A549 (cell line): ENCODE data around the gene CHCHD6. TPM values are rescaled to one million over a fixed set of nuclear protein-coding genes. Genes with fewer than 3 reads are reported as not detected.

ENCODE experiments used
- ATAC-seq, 2 experiments: fragments of 200-7000 bp in 1 of 2; fragments of >200 bp in 1 of 2; cut with Nextera tagmentation in 1 of 2; cut with Tn5 transposase in 1 of 2; 3 replicates each; pipeline versions ENCODE4 v1.8.0 to v1.9.1; 2018 to 2020; ENCODE audit warnings: mild to moderate bottlenecking in 1 of 2, moderate library complexity in 1 of 2
- CTCF ChIA-PET: fragments of 300-600 bp; sonication (Branson Sonifier 250); formaldehyde crosslinking; extraction: SDS; loops from one replicate; lab custom pipeline; 2021; ENCODE audit warnings: antibody characterized with exemption, inconsistent platforms; lab: Yijun Ruan, JAX
- POLR2A ChIA-PET: fragments of 350-600 bp; formaldehyde crosslinking; extraction: SDS; loops from one replicate; lab custom pipeline; 2021; ENCODE audit warnings: antibody characterized with exemption, inconsistent platforms; lab: Yijun Ruan, JAX
- DNase-seq, 2 experiments: peaks; one replicate each; pipeline versions ENCODE4 v3.0.0 to v3.0.0-alpha.2; 2011 to 2016; ENCODE audit warnings: low read depth in 1 of 2, low spot score in 1 of 2
- FAIRE-seq: peaks from 2 replicates; lab custom pipeline; 2011; peaks lifted over from hg19 to GRCh38; lab: Jason Lieb, UNC
- H3K27ac ChIP-seq, 2 experiments: fragments of >200 bp; sonication (Bioruptor Twin); formaldehyde crosslinking; 3 replicates each; pipeline ENCODE4 v1.5.1; 2016 to 2017
- H3K4me1 ChIP-seq: fragments of >200 bp; sonication (Bioruptor Twin); formaldehyde crosslinking; 3 replicates; pipeline ENCODE4 v1.6.1; 2016
- H3K4me2 ChIP-seq: fragments of >200 bp; sonication (Bioruptor Twin); formaldehyde crosslinking; 3 replicates; pipeline ENCODE4 v1.6.1; 2016
- H3K4me3 ChIP-seq: fragments of >200 bp; sonication (Bioruptor Twin); formaldehyde crosslinking; 3 replicates; pipeline ENCODE4 v1.5.1; 2016
- H3K9me3 ChIP-seq: fragments of >200 bp; sonication (Bioruptor Twin); formaldehyde crosslinking; 3 replicates; pipeline ENCODE4 v1.6.1; 2016
- CEBPB ChIP-seq, 2 experiments: fragments of >200 bp in 1 of 2; sonication (Bioruptor Twin) in 1 of 2; formaldehyde crosslinking in 1 of 2; IDR thresholded peaks; 2 replicates each; pipeline ENCODE4 v1.6.1; 2012 to 2016
- CHD4 ChIP-seq: fragments of 200-600 bp; sonication (generic); IDR thresholded peaks from 2 replicates; pipeline ENCODE4 v1.6.1; 2016; ENCODE audit warnings: antibody characterized with exemption, mild to moderate bottlenecking, borderline replicate concordance
- FOSB ChIP-seq: fragments of 250-450 bp; sonication (Bioruptor Pico); IDR thresholded peaks from 2 replicates; pipeline ENCODE4 v1.5.0; 2020; ENCODE audit warnings: mild to moderate bottlenecking, moderate library complexity
- GATA3 ChIP-seq: IDR thresholded peaks from 2 replicates; pipeline ENCODE4 v1.6.1; 2012; ENCODE audit warnings: borderline replicate concordance
- JUNB ChIP-seq: fragments of >200 bp; sonication (Bioruptor Twin); formaldehyde crosslinking; IDR thresholded peaks from 2 replicates; pipeline ENCODE4 v1.6.1; 2016
- MYC ChIP-seq: IDR thresholded peaks from 2 replicates; pipeline ENCODE4 v1.6.1; 2012; ENCODE audit warnings: mild to moderate bottlenecking, inconsistent platforms, low read length, improper control_type of control experiment, borderline replicate concordance
- PHF8 ChIP-seq: fragments of 200-600 bp; sonication (generic); IDR thresholded peaks from 2 replicates; pipeline ENCODE4 v1.6.1; 2016; ENCODE audit warnings: low read depth, mild to moderate bottlenecking, antibody characterized with exemption, moderate library complexity, borderline replicate concordance
- RARB ChIP-seq: fragments of 250-450 bp; sonication (Bioruptor Pico); IDR thresholded peaks from 2 replicates; pipeline ENCODE4 v1.8.0; 2021; ENCODE audit warnings: mild to moderate bottlenecking, moderate library complexity
- RCOR1 ChIP-seq: fragments of 150-350 bp; IDR thresholded peaks from 2 replicates; pipeline ENCODE4 v1.6.1; 2014; ENCODE audit warnings: antibody characterized with exemption, low read length, low read depth
- RFX5 ChIP-seq: fragments of 450-650 bp; IDR thresholded peaks from 2 replicates; pipeline ENCODE4 v1.7.1; 2014; ENCODE audit warnings: antibody characterized with exemption, mild to moderate bottlenecking, moderate library complexity
- RNF2 ChIP-seq: fragments of 200-600 bp; sonication (generic); IDR thresholded peaks from 2 replicates; pipeline ENCODE4 v1.6.1; 2016; ENCODE audit warnings: low read depth, mild to moderate bottlenecking, antibody characterized with exemption, moderate library complexity, borderline replicate concordance
- TFCP2L1 ChIP-seq: fragments of 250-450 bp; sonication (Bioruptor Pico); IDR thresholded peaks from 2 replicates; pipeline ENCODE4 v1.5.0; 2021; ENCODE audit warnings: mild to moderate bottlenecking
- ZFP36 ChIP-seq: fragments of 450-650 bp; IDR thresholded peaks from 2 replicates; pipeline ENCODE4 v1.6.1; 2014; ENCODE audit warnings: borderline replicate concordance; ENCODE audit not compliant: partially characterized antibody
- WGBS: methylation state at CpG from one replicate; pipeline ENCODE4 v1.1.6; 2017; ENCODE audit errors: missing lambda C conversion rate; 5-methylcytosine and 5-hydroxymethylcytosine counted together
- polyA plus RNA-seq, 4 experiments: library from polyadenylated mRNA; depleted of rRNA in 3 of 4; stranded (reverse); fragments of >200 nt; fragmentation: RNase III in 1 of 4; extraction: RNeasy Plus Mini Kit Qiagen cat#74134 plus additional on column Dnase treatment in 1 of 4; gene quantifications; 2 replicates in 3 of 4; 3 replicates in 1 of 4; pipeline ENCODE4 v1.2.3, GENCODE V29; 2011 to 2017
- TF ChIP-seq, protein P1 (sequence below): IDR thresholded peaks from 2 replicates; pipeline ENCODE4 v1.6.1; 2012; ENCODE audit warnings: low read depth, borderline replicate concordance
- TF ChIP-seq, protein P2 (sequence below): fragments of 250-450 bp; sonication (Bioruptor Pico); IDR thresholded peaks from 2 replicates; pipeline ENCODE4 v1.5.0; 2020; ENCODE audit warnings: low read depth, mild to moderate bottlenecking, moderate library complexity
- TF ChIP-seq, protein P3 (sequence below): fragments of >200 bp; sonication (Bioruptor Twin); formaldehyde crosslinking; IDR thresholded peaks from 3 replicates; pipeline ENCODE4 v1.5.1; 2016
- TF ChIP-seq, protein P4 (sequence below): fragments of 250-450 bp; sonication (Bioruptor Pico); IDR thresholded peaks from 2 replicates; pipeline ENCODE4 v1.5.0; 2021; ENCODE audit warnings: mild to moderate bottlenecking, moderate library complexity, borderline replicate concordance
- TF ChIP-seq, protein P5 (sequence below): fragments of >200 bp; sonication (Bioruptor Twin); formaldehyde crosslinking; IDR thresholded peaks from 2 replicates; pipeline ENCODE4 v1.6.1; 2016
- TF ChIP-seq, protein P6 (sequence below): fragments of >200 bp; sonication (Bioruptor Twin); formaldehyde crosslinking; IDR thresholded peaks from 3 replicates; pipeline ENCODE4 v1.6.1; 2016

The CHCHD6 gene
- polyA plus RNA-seq, 2 of the 4 experiments (the other 2 are of a cell fraction), result 15.0 to 18.1 TPM

DNA sequence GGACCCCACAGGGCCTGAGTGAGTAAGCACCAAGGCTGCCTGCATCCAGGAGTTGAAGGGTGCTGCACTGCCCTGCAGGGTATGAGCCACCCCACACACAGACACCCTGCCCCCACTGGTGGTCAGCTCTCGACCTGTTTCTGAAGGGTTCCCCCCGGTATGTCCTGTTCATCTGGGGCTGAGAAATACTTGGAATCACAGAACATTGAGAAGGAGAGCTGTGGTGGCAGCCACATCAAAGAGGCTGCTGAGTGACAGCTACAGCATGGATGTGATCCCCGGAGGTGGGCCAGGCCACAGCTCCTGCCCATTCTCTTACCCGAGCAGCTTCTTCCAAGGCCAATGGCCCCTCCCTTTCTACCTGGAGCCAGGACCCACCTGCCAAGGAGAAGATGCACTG, 212.5 kb downstream of the CHCHD6 start:
- FAIRE-seq, result no peak
- H3K9me3 ChIP-seq, result peaks cover 4% of the 10 kb centered on the region; the same call in 1 of the 3 replicates
- 100% methylated on average over 1 of the region's 4 CpGs for WGBS
- POLR2A ChIA-PET, result no interaction called here
- H3K4me2 ChIP-seq, result no peak overlapping the region
- peaks cover 11% of the 10 kb centered on the region for H3K4me1 ChIP-seq
- TF ChIP-seq, protein P1, sequence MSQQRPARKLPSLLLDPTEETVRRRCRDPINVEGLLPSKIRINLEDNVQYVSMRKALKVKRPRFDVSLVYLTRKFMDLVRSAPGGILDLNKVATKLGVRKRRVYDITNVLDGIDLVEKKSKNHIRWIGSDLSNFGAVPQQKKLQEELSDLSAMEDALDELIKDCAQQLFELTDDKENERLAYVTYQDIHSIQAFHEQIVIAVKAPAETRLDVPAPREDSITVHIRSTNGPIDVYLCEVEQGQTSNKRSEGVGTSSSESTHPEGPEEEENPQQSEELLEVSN, result no peak
- no peak for TF ChIP-seq FOSB
- TF ChIP-seq CEBPB (IDR thresholded peaks at IDR 0.05), result no peak
- TF ChIP-seq ZFP36, result no peak
- TF ChIP-seq, protein P2, sequence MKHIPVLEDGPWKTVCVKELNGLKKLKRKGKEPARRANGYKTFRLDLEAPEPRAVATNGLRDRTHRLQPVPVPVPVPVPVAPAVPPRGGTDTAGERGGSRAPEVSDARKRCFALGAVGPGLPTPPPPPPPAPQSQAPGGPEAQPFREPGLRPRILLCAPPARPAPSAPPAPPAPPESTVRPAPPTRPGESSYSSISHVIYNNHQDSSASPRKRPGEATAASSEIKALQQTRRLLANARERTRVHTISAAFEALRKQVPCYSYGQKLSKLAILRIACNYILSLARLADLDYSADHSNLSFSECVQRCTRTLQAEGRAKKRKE, result no peak
- TF ChIP-seq RARB (CRISPR knock-in tag), result no peak
- CTCF ChIA-PET, result no interaction called here
- ATAC-seq, result no peak
- no peak for DNase-seq
- no peak overlapping the region for H3K4me3 ChIP-seq
- no peak overlapping the region for H3K27ac ChIP-seq

DNA sequence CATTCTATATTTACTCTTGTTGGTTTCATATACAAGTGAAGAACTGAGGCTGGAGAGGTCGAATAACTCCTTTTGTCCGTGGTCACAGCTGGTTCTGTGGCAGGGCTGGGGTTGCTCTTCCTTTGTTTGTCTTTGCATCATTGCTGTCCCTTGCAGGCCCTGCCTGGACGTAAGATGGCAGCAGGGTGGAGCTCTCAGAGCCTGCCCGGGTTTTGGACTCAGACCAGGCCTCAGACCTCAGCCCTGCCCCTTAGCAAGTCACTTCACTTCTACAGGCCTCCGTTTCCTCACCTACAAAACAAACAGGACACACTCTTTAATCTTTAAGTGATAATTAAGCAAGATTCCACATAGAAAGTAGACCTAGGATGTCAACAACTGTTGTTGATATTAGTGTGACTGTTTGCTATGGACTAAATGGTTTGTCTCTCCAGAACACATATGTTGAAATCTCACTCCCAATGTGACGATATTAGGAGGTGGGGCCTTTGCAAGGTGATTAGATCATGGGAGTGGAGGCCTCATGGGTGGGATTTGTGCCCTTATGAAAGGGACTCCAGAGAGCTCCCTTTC, 213.3 kb downstream of the CHCHD6 start:
- CTCF ChIA-PET, result interaction anchor here (1.2 kb wide), 1 partner anchor 43 kb away, joined by 3 read pairs; no protein-coding TSS in a partner anchor
- no peak for ATAC-seq
- POLR2A ChIA-PET, result no interaction called here
- no peak overlapping the region for H3K4me2 ChIP-seq
- WGBS, result 49% methylated on average over 6 of the region's 6 CpGs
- H3K4me3 ChIP-seq, result no peak overlapping the region
- no peak for DNase-seq
- no peak for FAIRE-seq
- H3K27ac ChIP-seq, result no peak overlapping the region
- H3K4me1 ChIP-seq, result peaks cover 7% of the 10 kb centered on the region; the same call in 1 of the 3 replicates
- H3K9me3 ChIP-seq, result peaks cover 4% of the 10 kb centered on the region; the same call in 1 of the 3 replicates
- TF ChIP-seq, protein P3, sequence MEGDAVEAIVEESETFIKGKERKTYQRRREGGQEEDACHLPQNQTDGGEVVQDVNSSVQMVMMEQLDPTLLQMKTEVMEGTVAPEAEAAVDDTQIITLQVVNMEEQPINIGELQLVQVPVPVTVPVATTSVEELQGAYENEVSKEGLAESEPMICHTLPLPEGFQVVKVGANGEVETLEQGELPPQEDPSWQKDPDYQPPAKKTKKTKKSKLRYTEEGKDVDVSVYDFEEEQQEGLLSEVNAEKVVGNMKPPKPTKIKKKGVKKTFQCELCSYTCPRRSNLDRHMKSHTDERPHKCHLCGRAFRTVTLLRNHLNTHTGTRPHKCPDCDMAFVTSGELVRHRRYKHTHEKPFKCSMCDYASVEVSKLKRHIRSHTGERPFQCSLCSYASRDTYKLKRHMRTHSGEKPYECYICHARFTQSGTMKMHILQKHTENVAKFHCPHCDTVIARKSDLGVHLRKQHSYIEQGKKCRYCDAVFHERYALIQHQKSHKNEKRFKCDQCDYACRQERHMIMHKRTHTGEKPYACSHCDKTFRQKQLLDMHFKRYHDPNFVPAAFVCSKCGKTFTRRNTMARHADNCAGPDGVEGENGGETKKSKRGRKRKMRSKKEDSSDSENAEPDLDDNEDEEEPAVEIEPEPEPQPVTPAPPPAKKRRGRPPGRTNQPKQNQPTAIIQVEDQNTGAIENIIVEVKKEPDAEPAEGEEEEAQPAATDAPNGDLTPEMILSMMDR, result no peak
- TF ChIP-seq RNF2, result no peak
- TF ChIP-seq CEBPB (IDR thresholded peaks at IDR 0.05), result no peak
- TF ChIP-seq CHD4, result no peak
- TF ChIP-seq TFCP2L1 (CRISPR knock-in tag), result no peak

DNA sequence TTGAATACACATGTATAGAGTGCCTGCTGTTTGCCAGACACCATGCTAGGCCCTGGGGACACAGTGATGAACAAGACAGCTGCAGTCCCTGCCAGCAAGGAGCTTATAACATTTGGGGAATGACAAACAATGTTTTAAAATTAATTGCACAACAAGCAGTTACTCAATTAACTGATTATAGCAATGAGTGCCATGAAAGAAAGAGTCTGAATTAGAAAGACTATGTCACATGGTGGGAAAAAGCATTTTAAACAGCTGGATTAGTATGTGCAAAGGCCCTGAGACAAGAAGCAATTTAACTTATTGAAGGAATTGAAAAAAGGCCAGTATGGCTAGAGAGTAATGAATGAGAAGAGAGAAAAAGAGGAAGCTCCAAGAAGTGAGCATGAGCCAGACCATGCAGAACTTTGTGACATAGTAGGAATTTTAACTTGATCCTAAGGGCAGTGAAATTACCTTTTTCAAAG, 214.3 kb downstream of the CHCHD6 start:
- ATAC-seq (no peak), FAIRE-seq (no peak), DNase-seq (no peak)
- Histone ChIP-seq H3K4me3 (no peak overlapping the region), H3K9me3 (peaks cover 4% of the 10 kb centered on the region; the same call in 1 of the 3 replicates), H3K27ac (no peak overlapping the region), H3K4me1 (peaks cover 7% of the 10 kb centered on the region; the same call in 1 of the 3 replicates), H3K4me2 (no peak overlapping the region)
- CTCF ChIA-PET, result interaction anchor here (0.6 to 1.3 kb wide), 5 partner anchors 15 to 165 kb away, joined by 3 to 4 read pairs (median 3); partner anchors contain the start of gene PLXNA1
- POLR2A ChIA-PET, result no interaction called here
- TF ChIP-seq, protein P3, result no peak
- TF ChIP-seq RFX5 (no peak), RCOR1 (no peak), PHF8 (no peak), MYC (no peak), JUNB (no peak), GATA3 (no peak)
- TF ChIP-seq, protein P4, sequence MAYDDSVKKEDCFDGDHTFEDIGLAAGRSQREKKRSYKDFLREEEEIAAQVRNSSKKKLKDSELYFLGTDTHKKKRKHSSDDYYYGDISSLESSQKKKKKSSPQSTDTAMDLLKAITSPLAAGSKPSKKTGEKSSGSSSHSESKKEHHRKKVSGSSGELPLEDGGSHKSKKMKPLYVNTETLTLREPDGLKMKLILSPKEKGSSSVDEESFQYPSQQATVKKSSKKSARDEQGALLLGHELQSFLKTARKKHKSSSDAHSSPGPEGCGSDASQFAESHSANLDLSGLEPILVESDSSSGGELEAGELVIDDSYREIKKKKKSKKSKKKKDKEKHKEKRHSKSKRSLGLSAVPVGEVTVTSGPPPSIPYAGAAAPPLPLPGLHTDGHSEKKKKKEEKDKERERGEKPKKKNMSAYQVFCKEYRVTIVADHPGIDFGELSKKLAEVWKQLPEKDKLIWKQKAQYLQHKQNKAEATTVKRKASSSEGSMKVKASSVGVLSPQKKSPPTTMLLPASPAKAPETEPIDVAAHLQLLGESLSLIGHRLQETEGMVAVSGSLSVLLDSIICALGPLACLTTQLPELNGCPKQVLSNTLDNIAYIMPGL (CRISPR knock-in tag), result no peak
- TF ChIP-seq, protein P5, sequence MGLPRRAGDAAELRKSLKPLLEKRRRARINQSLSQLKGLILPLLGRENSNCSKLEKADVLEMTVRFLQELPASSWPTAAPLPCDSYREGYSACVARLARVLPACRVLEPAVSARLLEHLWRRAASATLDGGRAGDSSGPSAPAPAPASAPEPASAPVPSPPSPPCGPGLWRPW, result no peak
- TF ChIP-seq, protein P6, sequence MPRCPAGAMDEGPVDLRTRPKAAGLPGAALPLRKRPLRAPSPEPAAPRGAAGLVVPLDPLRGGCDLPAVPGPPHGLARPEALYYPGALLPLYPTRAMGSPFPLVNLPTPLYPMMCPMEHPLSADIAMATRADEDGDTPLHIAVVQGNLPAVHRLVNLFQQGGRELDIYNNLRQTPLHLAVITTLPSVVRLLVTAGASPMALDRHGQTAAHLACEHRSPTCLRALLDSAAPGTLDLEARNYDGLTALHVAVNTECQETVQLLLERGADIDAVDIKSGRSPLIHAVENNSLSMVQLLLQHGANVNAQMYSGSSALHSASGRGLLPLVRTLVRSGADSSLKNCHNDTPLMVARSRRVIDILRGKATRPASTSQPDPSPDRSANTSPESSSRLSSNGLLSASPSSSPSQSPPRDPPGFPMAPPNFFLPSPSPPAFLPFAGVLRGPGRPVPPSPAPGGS, result no peak
